ENCODE results near the gene NUDCD3. TPM values are rescaled to one million over a fixed set of nuclear protein-coding genes. Genes with fewer than 3 reads are reported as not detected.

NUDCD3 gene
- total RNA-seq, 4 donors from 2014 or later, result 57.0 to 92.3 (median 75.2) TPM

DNA sequence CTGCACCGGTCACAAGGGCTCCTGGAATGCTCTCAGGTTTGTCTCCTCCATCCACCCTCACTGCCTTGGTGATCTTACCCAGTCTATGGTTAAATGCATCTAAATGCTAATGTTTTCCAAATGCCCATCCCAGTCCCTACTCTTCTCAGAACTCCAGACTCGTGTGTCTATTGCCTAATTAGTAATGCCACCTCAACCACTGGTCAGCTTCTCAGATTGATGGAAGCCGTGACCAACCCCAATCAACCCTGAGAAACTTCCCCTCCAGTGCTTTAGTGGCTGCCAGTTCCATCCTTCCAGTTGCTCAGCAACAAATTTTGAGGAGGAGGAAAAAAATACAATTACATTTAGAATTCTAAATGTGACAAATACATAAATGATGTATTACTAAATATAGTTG is 18.6 kb downstream of the NUDCD3 start:
- 50 to 75% methylated on average over 2 to 3 of the region's 3 CpGs for WGBS, 2 donors (ENCODE audit: low coverage in 1 of 2)
- TF ChIP-seq POLR2AphosphoS5 (IDR thresholded peaks at IDR 0.05) (no peak), POLR2A (IDR thresholded peaks at IDR 0.05) (no peak), EP300 (IDR thresholded peaks at IDR 0.05) (no peak)
- TF ChIP-seq, protein P1, sequence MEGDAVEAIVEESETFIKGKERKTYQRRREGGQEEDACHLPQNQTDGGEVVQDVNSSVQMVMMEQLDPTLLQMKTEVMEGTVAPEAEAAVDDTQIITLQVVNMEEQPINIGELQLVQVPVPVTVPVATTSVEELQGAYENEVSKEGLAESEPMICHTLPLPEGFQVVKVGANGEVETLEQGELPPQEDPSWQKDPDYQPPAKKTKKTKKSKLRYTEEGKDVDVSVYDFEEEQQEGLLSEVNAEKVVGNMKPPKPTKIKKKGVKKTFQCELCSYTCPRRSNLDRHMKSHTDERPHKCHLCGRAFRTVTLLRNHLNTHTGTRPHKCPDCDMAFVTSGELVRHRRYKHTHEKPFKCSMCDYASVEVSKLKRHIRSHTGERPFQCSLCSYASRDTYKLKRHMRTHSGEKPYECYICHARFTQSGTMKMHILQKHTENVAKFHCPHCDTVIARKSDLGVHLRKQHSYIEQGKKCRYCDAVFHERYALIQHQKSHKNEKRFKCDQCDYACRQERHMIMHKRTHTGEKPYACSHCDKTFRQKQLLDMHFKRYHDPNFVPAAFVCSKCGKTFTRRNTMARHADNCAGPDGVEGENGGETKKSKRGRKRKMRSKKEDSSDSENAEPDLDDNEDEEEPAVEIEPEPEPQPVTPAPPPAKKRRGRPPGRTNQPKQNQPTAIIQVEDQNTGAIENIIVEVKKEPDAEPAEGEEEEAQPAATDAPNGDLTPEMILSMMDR (IDR thresholded peaks at IDR 0.05), result no peak
- Histone ChIP-seq H3K9me3 (no peaks in the 10 kb centered on the region), H3K4me1 (peaks cover 7 to 69% (median 10%) of the 10 kb centered on the region in 3 donors), H3K27ac (no peak overlapping the region), H3K27me3 (no peaks in the 10 kb centered on the region), H3K36me3 (peaks cover 3 to 60% of the 10 kb centered on the region in 2 donors), H3K4me3 (no peak overlapping the region)
- no peak for ATAC-seq

DNA sequence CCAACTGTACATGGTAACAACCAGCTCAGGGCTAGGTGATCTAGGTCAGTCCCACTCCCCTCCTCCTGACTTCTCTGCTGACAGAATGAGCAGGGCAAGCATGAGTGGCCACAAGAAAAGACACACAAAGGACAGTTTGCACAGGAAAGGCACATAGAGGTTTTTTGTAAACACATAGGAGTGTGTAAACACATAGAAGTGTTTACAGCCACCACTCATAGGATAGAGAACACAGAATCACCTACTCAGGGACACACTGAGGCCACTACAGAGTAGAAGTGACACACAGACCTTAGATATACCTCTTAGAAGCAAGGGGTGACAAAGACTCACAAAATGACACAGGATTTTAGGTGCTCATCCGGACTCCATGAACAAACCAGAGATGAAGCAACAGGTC is 19.0 kb downstream of the NUDCD3 start:
- Histone ChIP-seq H3K27ac (no peak overlapping the region), H3K4me1 (peaks cover 6 to 70% (median 10%) of the 10 kb centered on the region in 3 donors), H3K36me3 (peaks cover under 1 to 60% of the 10 kb centered on the region in 2 donors), H3K27me3 (no peaks in the 10 kb centered on the region), H3K4me3 (no peak overlapping the region), H3K9me3 (no peaks in the 10 kb centered on the region)
- WGBS, 2 donors (ENCODE audit: low coverage in 1 of 2), result 89 to 100% methylated on average over 1 of the region's 1 CpG
- no peak for ATAC-seq
- TF ChIP-seq POLR2AphosphoS5 (IDR thresholded peaks at IDR 0.05) (no peak), POLR2A (IDR thresholded peaks at IDR 0.05) (no peak), EP300 (IDR thresholded peaks at IDR 0.05) (no peak)
- TF ChIP-seq, protein P1 (IDR thresholded peaks at IDR 0.05), result no peak

DNA sequence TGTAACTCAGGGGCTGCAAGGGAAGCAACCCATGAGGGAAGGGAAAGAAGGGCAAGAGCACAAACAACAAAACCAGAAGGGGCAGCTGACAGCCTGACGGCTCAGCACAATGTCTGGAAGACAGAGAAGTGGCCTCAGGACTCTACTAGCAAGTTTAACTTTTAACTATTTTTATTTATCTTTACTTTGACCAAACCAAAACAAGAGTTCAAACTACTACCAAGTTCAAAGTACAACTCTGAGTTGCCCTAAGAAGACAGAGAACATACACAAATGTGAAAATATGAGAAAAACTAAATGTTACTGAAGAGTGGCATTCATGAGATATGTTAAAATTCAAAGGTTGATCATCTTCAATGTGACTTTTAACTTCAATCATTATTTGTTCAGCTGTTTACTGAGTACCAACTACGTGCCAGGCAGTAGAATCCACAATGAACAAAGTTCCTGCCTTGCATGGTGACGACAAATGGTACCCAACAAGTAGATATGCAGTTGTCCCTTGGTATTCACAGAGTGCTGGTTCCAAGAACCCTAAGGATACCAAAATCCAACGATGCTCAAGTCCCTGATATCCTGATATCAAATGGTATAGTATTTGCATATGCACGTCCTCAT is 19.7 kb downstream of the NUDCD3 start:
- Histone ChIP-seq H3K4me1 (peaks cover 6 to 77% (median 12%) of the 10 kb centered on the region in 3 donors), H3K27ac (no peak overlapping the region), H3K27me3 (no peaks in the 10 kb centered on the region), H3K4me3 (no peak overlapping the region), H3K9me3 (no peaks in the 10 kb centered on the region), H3K36me3 (peaks cover 0 to 58% of the 10 kb centered on the region in 2 donors)
- ATAC-seq, result no peak
- WGBS, 2 donors (ENCODE audit: low coverage in 1 of 2), result 76 to 100% methylated on average over 4 to 5 of the region's 5 CpGs
- TF ChIP-seq EP300 (IDR thresholded peaks at IDR 0.05), result no peak
- TF ChIP-seq, protein P1 (IDR thresholded peaks at IDR 0.05), result no peak

GRCh38 chr7:44470135-44470479 is 20.4 kb downstream of the NUDCD3 start:
- Histone ChIP-seq H3K36me3 (peaks cover 0 to 52% of the 10 kb centered on the region in 2 donors), H3K4me1 (peaks cover 6 to 83% (median 12%) of the 10 kb centered on the region in 3 donors), H3K27me3 (no peaks in the 10 kb centered on the region), H3K9me3 (no peaks in the 10 kb centered on the region), H3K4me3 (no peak overlapping the region), H3K27ac (no peak overlapping the region)
- WGBS, 2 donors (ENCODE audit: low coverage in 1 of 2), result 100% methylated on average over 2 of the region's 2 CpGs; no CpG with 5 or more reads in 1 of the 2 donors
- TF ChIP-seq POLR2AphosphoS5 (IDR thresholded peaks at IDR 0.05), result no peak
- TF ChIP-seq POLR2A (IDR thresholded peaks at IDR 0.05), result no peak
- TF ChIP-seq, protein P1 (IDR thresholded peaks at IDR 0.05), result no peak
- no peak for TF ChIP-seq EP300 (IDR thresholded peaks at IDR 0.05)
- ATAC-seq, result no peak

DNA sequence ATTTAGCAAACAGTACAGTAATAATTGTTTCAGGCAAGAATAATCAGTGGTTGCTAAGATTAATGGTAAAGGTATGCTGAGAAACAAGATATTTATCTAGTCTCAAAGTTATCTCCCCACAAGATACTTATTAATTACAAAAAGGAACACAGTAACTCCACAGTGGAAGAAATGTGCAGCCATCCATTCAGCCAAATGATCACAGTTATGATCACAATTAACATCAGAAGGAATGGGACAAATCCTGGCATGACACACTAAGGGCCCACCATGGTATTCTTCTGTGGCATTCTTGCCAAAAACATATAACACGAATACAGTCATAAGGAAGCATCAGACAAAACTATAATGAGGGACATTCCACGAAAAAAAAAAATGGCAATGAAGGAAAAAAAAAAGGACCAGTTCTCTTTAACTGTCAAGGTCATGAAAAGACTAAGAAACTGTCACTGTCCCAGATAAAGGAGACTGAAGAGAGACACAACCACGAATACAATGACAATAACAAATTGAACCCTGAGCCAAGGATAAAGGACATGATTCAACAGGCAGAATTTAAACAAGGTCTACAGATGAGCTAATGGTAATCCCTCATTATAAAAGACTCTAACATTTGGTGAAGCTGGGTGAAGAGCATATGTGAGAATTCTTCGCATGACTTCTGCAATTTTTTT is 20.9 kb downstream of the NUDCD3 start:
- TF ChIP-seq POLR2AphosphoS5 (IDR thresholded peaks at IDR 0.05) (no peak), EP300 (IDR thresholded peaks at IDR 0.05) (no peak), POLR2A (IDR thresholded peaks at IDR 0.05) (no peak)
- TF ChIP-seq, protein P1 (IDR thresholded peaks at IDR 0.05), result no peak
- peaks cover 6 to 88% (median 12%) of the 10 kb centered on the region in 3 donors for H3K4me1 ChIP-seq
- ATAC-seq, result no peak

More for the DNA sequence above, 20.9 kb downstream of the NUDCD3 start:
- 34 to 54% methylated on average over 4 of the region's 4 CpGs for WGBS, 2 donors (ENCODE audit: low coverage in 1 of 2)
- Histone ChIP-seq H3K27me3 (no peaks in the 10 kb centered on the region), H3K27ac (no peak overlapping the region), H3K36me3 (peaks cover 0 to 47% of the 10 kb centered on the region in 2 donors), H3K4me3 (no peak overlapping the region), H3K9me3 (no peaks in the 10 kb centered on the region)

Data from gastroesophageal sphincter (tissue), 4 donors.